ENCODE data around the gene SNED1.

The SNED1 gene

GRCh38 chr2:241108271-241109209 is 110.1 kb downstream of the SNED1 start:
- 100% methylated on average over 2 to 5 of the region's 35 CpGs for WGBS, 2 donors (ENCODE audit: extremely low coverage in 2 of 2, insufficient read length in 2 of 2, insufficient replicate concordance in 1 of 2)

GRCh38 chr2:241109210-241110088 is 111.0 kb downstream of the SNED1 start:
- no peak overlapping the region for H4K91ac ChIP-seq (ENCODE audit: low read depth, low read length, poor library complexity)
- no peak overlapping the region for H2BK5ac ChIP-seq (ENCODE audit: low read length)
- no peak overlapping the region for H3K4me2 ChIP-seq (ENCODE audit: insufficient read depth, low read length, poor library complexity, severe bottlenecking)
- no peak overlapping the region for H2BK12ac ChIP-seq (ENCODE audit: low read length)
- H3K14ac ChIP-seq (ENCODE audit: low read length): no peak overlapping the region
- no peaks in the 10 kb centered on the region for H3K4me1 ChIP-seq (ENCODE audit: control insufficient read depth in 2 of 2, insufficient read depth in 1 of 2, low read depth in 1 of 2, low read length in 2 of 2)
- no peak overlapping the region for H3K18ac ChIP-seq (ENCODE audit: low read length)
- H3K36me3 ChIP-seq (replicated peaks in 1 of 2; ENCODE audit: control insufficient read depth in 2 of 2, insufficient read depth in 2 of 2, low read length in 2 of 2): peaks cover 15 to 79% of the 10 kb centered on the region in 2 donors
- no peak overlapping the region for H2BK15ac ChIP-seq (ENCODE audit: low read length)
- no peaks in the 10 kb centered on the region for H3K79me1 ChIP-seq (ENCODE audit: low read depth, low read length)
- WGBS, 2 donors (ENCODE audit: extremely low coverage in 2 of 2, insufficient read length in 2 of 2, insufficient replicate concordance in 1 of 2): no CpG with 5 or more reads among the region's 14 CpGs
- H3K9me3 ChIP-seq (replicated peaks in 1 of 2; ENCODE audit: control insufficient read depth in 2 of 2, insufficient read depth in 1 of 2, low read depth in 1 of 2, low read length in 2 of 2): peaks cover 0 to 2% of the 10 kb centered on the region in 2 donors
- no peak overlapping the region for H2AK5ac ChIP-seq (ENCODE audit: low read depth, low read length)
- no peak overlapping the region for H2BK120ac ChIP-seq (ENCODE audit: low read depth, low read length)
- no peaks in the 10 kb centered on the region for H3K27me3 ChIP-seq (ENCODE audit: control insufficient read depth in 3 of 3, insufficient read depth in 3 of 3, low read depth in 1 of 3, low read length in 3 of 3)
- no peak overlapping the region for H3K4ac ChIP-seq (ENCODE audit: low read length)
- H3K4me3 ChIP-seq (ENCODE audit: low read length in 2 of 2): no peak overlapping the region
- H2AFZ ChIP-seq (ENCODE audit: low read length): no peak overlapping the region
- no peak overlapping the region for H4K8ac ChIP-seq (ENCODE audit: low read depth, low read length)
- no peak overlapping the region for H3K9ac ChIP-seq (ENCODE audit: low read depth, low read length, poor library complexity)
- H3K23ac ChIP-seq (ENCODE audit: low read depth, low read length, poor library complexity): no peak overlapping the region
- no peak for DNase-seq (ENCODE audit: low spot score)
- H3K27ac ChIP-seq (replicated peaks; ENCODE audit: low read length): no peak overlapping the region

More at GRCh38 chr2:241108271-241109209, 110.1 kb downstream of the SNED1 start:
- Histone ChIP-seq H3K4ac (ENCODE audit: low read length) (no peak overlapping the region), H3K27ac (replicated peaks; ENCODE audit: low read length) (no peak overlapping the region), H3K79me1 (ENCODE audit: low read depth, low read length) (no peaks in the 10 kb centered on the region), H3K36me3 (replicated peaks in 1 of 2; ENCODE audit: control insufficient read depth in 2 of 2, insufficient read depth in 2 of 2, low read length in 2 of 2) (peaks cover 12 to 69% of the 10 kb centered on the region in 2 donors), H3K23ac (ENCODE audit: low read depth, low read length, poor library complexity) (peak overlapping the region; percentile 81), H4K8ac (ENCODE audit: low read depth, low read length) (no peak overlapping the region), H2AK5ac (ENCODE audit: low read depth, low read length) (no peak overlapping the region), H2BK12ac (ENCODE audit: low read length) (no peak overlapping the region), H3K9ac (ENCODE audit: low read depth, low read length, poor library complexity) (peak overlapping the region; percentile 44), H4K91ac (ENCODE audit: low read depth, low read length, poor library complexity) (no peak overlapping the region), H3K4me3 (ENCODE audit: low read length in 2 of 2) (no peak overlapping the region), H3K4me1 (ENCODE audit: control insufficient read depth in 2 of 2, insufficient read depth in 1 of 2, low read depth in 1 of 2, low read length in 2 of 2) (peaks cover 0 to under 1% of the 10 kb centered on the region in 2 donors), H3K27me3 (ENCODE audit: control insufficient read depth in 3 of 3, insufficient read depth in 3 of 3, low read depth in 1 of 3, low read length in 3 of 3) (no peaks in the 10 kb centered on the region), H2BK5ac (ENCODE audit: low read length) (peak overlapping the region; percentile 93), H2BK120ac (ENCODE audit: low read depth, low read length) (no peak overlapping the region), H2AFZ (ENCODE audit: low read length) (no peak overlapping the region), H3K18ac (ENCODE audit: low read length) (no peak overlapping the region), H3K9me3 (replicated peaks in 1 of 2; ENCODE audit: control insufficient read depth in 2 of 2, insufficient read depth in 1 of 2, low read depth in 1 of 2, low read length in 2 of 2) (peaks cover 0 to 2% of the 10 kb centered on the region in 2 donors), H2BK15ac (ENCODE audit: low read length) (no peak overlapping the region), H3K4me2 (ENCODE audit: insufficient read depth, low read length, poor library complexity, severe bottlenecking) (no peak overlapping the region), H3K14ac (ENCODE audit: low read length) (no peak overlapping the region)
- no peak for DNase-seq (ENCODE audit: low spot score)

GRCh38 chr2:241110089-241110606 is 111.7 kb downstream of the SNED1 start:
- no peak overlapping the region for H2BK12ac ChIP-seq (ENCODE audit: low read length)
- H3K27me3 ChIP-seq (ENCODE audit: control insufficient read depth in 3 of 3, insufficient read depth in 3 of 3, low read depth in 1 of 3, low read length in 3 of 3): no peaks in the 10 kb centered on the region
- H2BK5ac ChIP-seq (ENCODE audit: low read length): no peak overlapping the region
- H4K8ac ChIP-seq (ENCODE audit: low read depth, low read length): no peak overlapping the region
- H3K4me1 ChIP-seq (ENCODE audit: control insufficient read depth in 2 of 2, insufficient read depth in 1 of 2, low read depth in 1 of 2, low read length in 2 of 2): no peaks in the 10 kb centered on the region
- H2BK120ac ChIP-seq (ENCODE audit: low read depth, low read length): no peak overlapping the region
- H2AK5ac ChIP-seq (ENCODE audit: low read depth, low read length): no peak overlapping the region
- no peak overlapping the region for H3K27ac ChIP-seq (replicated peaks; ENCODE audit: low read length)
- WGBS, 2 donors (ENCODE audit: extremely low coverage in 2 of 2, insufficient read length in 2 of 2, insufficient replicate concordance in 1 of 2): no CpG with 5 or more reads among the region's 9 CpGs
- H3K36me3 ChIP-seq (replicated peaks in 1 of 2; ENCODE audit: control insufficient read depth in 2 of 2, insufficient read depth in 2 of 2, low read length in 2 of 2): peaks cover 16 to 86% of the 10 kb centered on the region in 2 donors
- H3K9me3 ChIP-seq (replicated peaks in 1 of 2; ENCODE audit: control insufficient read depth in 2 of 2, insufficient read depth in 1 of 2, low read depth in 1 of 2, low read length in 2 of 2): peaks cover 0 to 2% of the 10 kb centered on the region in 2 donors
- no peak overlapping the region for H4K91ac ChIP-seq (ENCODE audit: low read depth, low read length, poor library complexity)
- no peaks in the 10 kb centered on the region for H3K79me1 ChIP-seq (ENCODE audit: low read depth, low read length)
- H3K4ac ChIP-seq (ENCODE audit: low read length): no peak overlapping the region
- no peak overlapping the region for H3K4me2 ChIP-seq (ENCODE audit: insufficient read depth, low read length, poor library complexity, severe bottlenecking)
- no peak overlapping the region for H3K23ac ChIP-seq (ENCODE audit: low read depth, low read length, poor library complexity)
- H3K14ac ChIP-seq (ENCODE audit: low read length): no peak overlapping the region
- no peak overlapping the region for H3K4me3 ChIP-seq (ENCODE audit: low read length in 2 of 2)
- H3K18ac ChIP-seq (ENCODE audit: low read length): no peak overlapping the region
- no peak for DNase-seq (ENCODE audit: low spot score)
- no peak overlapping the region for H2BK15ac ChIP-seq (ENCODE audit: low read length)
- H3K9ac ChIP-seq (ENCODE audit: low read depth, low read length, poor library complexity): no peak overlapping the region
- H2AFZ ChIP-seq (ENCODE audit: low read length): no peak overlapping the region
